H9 (cell line): Measurements from ENCODE around the gene WDFY1. TPM values are rescaled to one million over a fixed set of nuclear protein-coding genes. Genes with fewer than 3 reads are reported as not detected.
A peak's percentile ranks its signal among the peaks of the same experiment; 100 is the strongest.

Source experiments
- DNase-seq: peaks from one replicate; pipeline ENCODE4 v3.0.0-alpha.2; 2017
- H2AFZ ChIP-seq: one replicate; pipeline ENCODE4 v1.6.1; 2013; ENCODE audit warnings: mild to moderate bottlenecking, low read length, control low read depth, moderate library complexity
- H2AK5ac ChIP-seq: 2 replicates; pipeline ENCODE4 v1.6.1; 2013; ENCODE audit warnings: low read length, control low read depth, mixed read lengths; ENCODE audit not compliant: insufficient read length
- H2BK120ac ChIP-seq: one replicate; pipeline ENCODE4 v1.6.1; 2013; ENCODE audit warnings: low read depth, mild to moderate bottlenecking, low read length, control low read depth, inconsistent platforms; ENCODE audit not compliant: poor library complexity, severe bottlenecking
- H2BK12ac ChIP-seq: 2 replicates; pipeline ENCODE4 v1.6.1; 2013; ENCODE audit warnings: low read length, control low read depth, mixed read lengths, low read depth; ENCODE audit not compliant: insufficient read length
- H2BK15ac ChIP-seq: 2 replicates; pipeline ENCODE4 v1.6.1; 2013; ENCODE audit warnings: low read depth, low read length, control low read depth
- H2BK20ac ChIP-seq: one replicate; pipeline ENCODE4 v1.6.1; 2013; ENCODE audit warnings: low read depth, mild to moderate bottlenecking, low read length, control low read depth, inconsistent platforms; ENCODE audit not compliant: poor library complexity, severe bottlenecking
- H2BK5ac ChIP-seq: 2 replicates; pipeline ENCODE4 v1.6.1; 2013; ENCODE audit warnings: low read length, control low read depth, mixed read lengths; ENCODE audit not compliant: insufficient read length
- H3K14ac ChIP-seq: 2 replicates; pipeline ENCODE4 v1.6.1; 2013; ENCODE audit warnings: low read length, control low read depth; ENCODE audit not compliant: insufficient read depth
- H3K18ac ChIP-seq: 2 replicates; pipeline ENCODE4 v1.6.1; 2013; ENCODE audit warnings: low read depth, mild to moderate bottlenecking, mixed read lengths, low read length, control low read depth; ENCODE audit not compliant: insufficient read length
- H3K23ac ChIP-seq: 2 replicates; pipeline ENCODE4 v1.6.1; 2013; ENCODE audit warnings: low read length, control low read depth, mixed read lengths, low read depth; ENCODE audit not compliant: insufficient read length
- H3K23me2 ChIP-seq: 2 replicates; pipeline ENCODE4 v1.6.1; 2013; ENCODE audit warnings: low read depth, mild to moderate bottlenecking, mixed read lengths, low read length, control low read depth; ENCODE audit not compliant: insufficient read length, poor library complexity, severe bottlenecking
- H3K27ac ChIP-seq: 2 replicates; pipeline ENCODE4 v1.5.1; 2013; ENCODE audit warnings: low read length, control low read depth, mixed read lengths, low read depth; ENCODE audit not compliant: insufficient read length
- H3K27me3 ChIP-seq: 2 replicates; pipeline ENCODE4 v1.6.1; 2013; ENCODE audit warnings: low read length, control low read depth, inconsistent platforms; ENCODE audit not compliant: insufficient read depth
- H3K4ac ChIP-seq: 2 replicates; pipeline ENCODE4 v1.6.1; 2013; ENCODE audit warnings: low read depth, mild to moderate bottlenecking, control low read depth, inconsistent platforms, low read length, moderate library complexity
- H3K4me1 ChIP-seq: 2 replicates; pipeline ENCODE4 v1.6.1; 2013; ENCODE audit warnings: low read length, control low read depth, inconsistent platforms; ENCODE audit not compliant: insufficient read depth
- H3K4me2 ChIP-seq: 2 replicates; pipeline ENCODE4 v1.6.1; 2013; ENCODE audit warnings: low read length, control low read depth, mixed read lengths; ENCODE audit not compliant: insufficient read length, insufficient read depth
- H3K56ac ChIP-seq: 2 replicates; pipeline ENCODE4 v1.6.1; 2013; ENCODE audit warnings: low read depth, mild to moderate bottlenecking, mixed read lengths, low read length, control low read depth; ENCODE audit not compliant: insufficient read length
- H3K79me1 ChIP-seq: 2 replicates; pipeline ENCODE4 v1.6.1; 2013; ENCODE audit warnings: low read depth, mild to moderate bottlenecking, moderate library complexity, low read length, control low read depth, inconsistent platforms; ENCODE audit not compliant: insufficient read depth, poor library complexity, severe bottlenecking
- H3K79me2 ChIP-seq: 2 replicates; pipeline ENCODE4 v1.6.1; 2013; ENCODE audit warnings: low read length, control low read depth, inconsistent platforms; ENCODE audit not compliant: insufficient read depth
- H3K9ac ChIP-seq: 2 replicates; pipeline ENCODE4 v1.6.1; 2013; ENCODE audit warnings: low read length, control low read depth, mixed read lengths; ENCODE audit not compliant: insufficient read length; ENCODE audit errors: extremely low read depth
- H3K9me3 ChIP-seq: one replicate; pipeline ENCODE4 v1.6.1; 2013; ENCODE audit warnings: low read depth, low read length, inconsistent platforms; ENCODE audit not compliant: control insufficient read depth
- H3T11ph ChIP-seq: one replicate; pipeline ENCODE4 v1.6.1; 2013; ENCODE audit warnings: mild to moderate bottlenecking, low read length, control low read depth, inconsistent platforms
- H4K20me1 ChIP-seq: one replicate; pipeline ENCODE4 v1.6.1; 2013; ENCODE audit not compliant: control insufficient read depth, insufficient read length, insufficient read depth
- H4K5ac ChIP-seq: 2 replicates; pipeline ENCODE4 v1.6.1; 2013; ENCODE audit warnings: low read depth, mild to moderate bottlenecking, mixed read lengths, low read length, control low read depth; ENCODE audit not compliant: insufficient read length
- H4K8ac ChIP-seq: replicated peaks from 2 replicates; pipeline ENCODE4 v1.6.1; 2013; ENCODE audit warnings: low read length, control low read depth, mixed read lengths, low read depth; ENCODE audit not compliant: insufficient read length
- H4K91ac ChIP-seq: 2 replicates; pipeline ENCODE4 v1.6.1; 2013; ENCODE audit warnings: low read depth, mild to moderate bottlenecking, moderate library complexity, mixed read lengths, low read length, control low read depth; ENCODE audit not compliant: insufficient read length
- H3K27ac Mint-ChIP-seq, 3 experiments: 2 replicates in 2 of 3; 3 replicates in 1 of 3; pipeline ENCODE4 v1.8.0; 2020 to 2021; ENCODE audit warnings: mixed read lengths in 3 of 3, mild to moderate bottlenecking in 1 of 3, moderate library complexity in 1 of 3
- H3K27me3 Mint-ChIP-seq: 2 replicates; pipeline ENCODE4 v1.8.0; 2021; ENCODE audit warnings: low read depth, mild to moderate bottlenecking, moderate library complexity, mixed read lengths
- H3K36me3 Mint-ChIP-seq, 3 experiments: 2 replicates in 2 of 3; 3 replicates in 1 of 3; pipeline ENCODE4 v1.8.0; 2020 to 2021; ENCODE audit warnings: low read depth in 3 of 3, mixed read lengths in 3 of 3; ENCODE audit not compliant: insufficient read depth in 1 of 3
- H3K4me1 Mint-ChIP-seq, 2 experiments: 2 replicates each; pipeline ENCODE4 v1.8.0; 2020; ENCODE audit warnings: mixed read lengths in 2 of 2
- H3K4me3 Mint-ChIP-seq, 2 experiments: 2 replicates in 1 of 2; 3 replicates in 1 of 2; pipeline ENCODE4 v1.8.0; 2020 to 2021; ENCODE audit warnings: mild to moderate bottlenecking in 2 of 2, mixed read lengths in 2 of 2, moderate library complexity in 1 of 2
- H3K9me3 Mint-ChIP-seq, 2 experiments: 2 replicates in 1 of 2; 3 replicates in 1 of 2; pipeline ENCODE4 v1.8.0; 2020; ENCODE audit warnings: mild to moderate bottlenecking in 2 of 2, mixed read lengths in 2 of 2, moderate library complexity in 1 of 2
- WGBS: extraction: QIAGEN DNeasy Blood & Tissue Kit; methylation state at CpG from one replicate; pipeline ENCODE4 v1.1.7; 2013; ENCODE audit warnings: missing lambda C conversion rate, low lambda C conversion rate, mixed read lengths; ENCODE audit not compliant: insufficient read length; ENCODE audit errors: extremely low coverage; 5-methylcytosine and 5-hydroxymethylcytosine counted together
- total RNA-seq: library from RNA; stranded (reverse); gene quantifications from 2 replicates; pipeline ENCODE4 v1.2.1, GENCODE V29; 2021
- TF ChIP-seq, protein P1 (sequence below): fragments of 200-600 bp; sonication (generic); conservative IDR thresholded peaks from 3 replicates; pipeline ENCODE4 v1.8.0; 2021; ENCODE audit warnings: antibody characterized with exemption, mild to moderate bottlenecking

The WDFY1 gene
- total RNA-seq, 1 experiment from 2014 or later: 54.1 TPM

- peak overlapping the region; percentile 35 for H3K4me2 ChIP-seq
- TF ChIP-seq, protein P1, sequence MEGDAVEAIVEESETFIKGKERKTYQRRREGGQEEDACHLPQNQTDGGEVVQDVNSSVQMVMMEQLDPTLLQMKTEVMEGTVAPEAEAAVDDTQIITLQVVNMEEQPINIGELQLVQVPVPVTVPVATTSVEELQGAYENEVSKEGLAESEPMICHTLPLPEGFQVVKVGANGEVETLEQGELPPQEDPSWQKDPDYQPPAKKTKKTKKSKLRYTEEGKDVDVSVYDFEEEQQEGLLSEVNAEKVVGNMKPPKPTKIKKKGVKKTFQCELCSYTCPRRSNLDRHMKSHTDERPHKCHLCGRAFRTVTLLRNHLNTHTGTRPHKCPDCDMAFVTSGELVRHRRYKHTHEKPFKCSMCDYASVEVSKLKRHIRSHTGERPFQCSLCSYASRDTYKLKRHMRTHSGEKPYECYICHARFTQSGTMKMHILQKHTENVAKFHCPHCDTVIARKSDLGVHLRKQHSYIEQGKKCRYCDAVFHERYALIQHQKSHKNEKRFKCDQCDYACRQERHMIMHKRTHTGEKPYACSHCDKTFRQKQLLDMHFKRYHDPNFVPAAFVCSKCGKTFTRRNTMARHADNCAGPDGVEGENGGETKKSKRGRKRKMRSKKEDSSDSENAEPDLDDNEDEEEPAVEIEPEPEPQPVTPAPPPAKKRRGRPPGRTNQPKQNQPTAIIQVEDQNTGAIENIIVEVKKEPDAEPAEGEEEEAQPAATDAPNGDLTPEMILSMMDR: no peak
- no peak overlapping the region for H2AK5ac ChIP-seq
- no peak overlapping the region for H4K8ac ChIP-seq
- no peaks in the 10 kb centered on the region for H3K9me3 Mint-ChIP-seq
- H3K27me3 ChIP-seq: no peaks in the 10 kb centered on the region
- H3K79me1 ChIP-seq: peaks cover 10% of the 10 kb centered on the region
- peak overlapping the region; percentile 19 to 59; a peak in 4 of 5 replicates for H3K4me3 Mint-ChIP-seq
- H3K27ac ChIP-seq: peak overlapping the region; percentile 37
- peak overlapping the region; percentile 47 to 97 (median 69); a peak in 3 of 7 replicates for H3K27ac Mint-ChIP-seq
- H3K56ac ChIP-seq: no peak overlapping the region
- no peak overlapping the region for H2BK12ac ChIP-seq
- no peaks in the 10 kb centered on the region for H3K23me2 ChIP-seq
- no peak overlapping the region for H2BK120ac ChIP-seq
- no peak overlapping the region for H3T11ph ChIP-seq
- no peak overlapping the region for H3K18ac ChIP-seq
- H3K9me3 ChIP-seq: no peaks in the 10 kb centered on the region
- H4K20me1 ChIP-seq: no peaks in the 10 kb centered on the region
- peaks cover 8 to 15% (median 8%) of the 10 kb centered on the region in 3 experiments; a peak in 6 of 7 replicates for H3K36me3 Mint-ChIP-seq
- no peak overlapping the region for H2BK5ac ChIP-seq
- no peak overlapping the region for H3K14ac ChIP-seq
- H3K4me1 ChIP-seq: peaks cover 29% of the 10 kb centered on the region
- WGBS: no CpG with 5 or more reads among the region's 1 CpG
- H3K4ac ChIP-seq: no peak overlapping the region
- H3K23ac ChIP-seq: no peak overlapping the region
- no peak overlapping the region for H2AFZ ChIP-seq
- no peaks in the 10 kb centered on the region for H3K27me3 Mint-ChIP-seq
- H3K79me2 ChIP-seq: peaks cover 46% of the 10 kb centered on the region; the same call in 1 of the 2 replicates
- H3K4me1 Mint-ChIP-seq: peaks cover 55 to 63% of the 10 kb centered on the region in 2 experiments
- no peak overlapping the region for H4K5ac ChIP-seq
- no peak overlapping the region for H4K91ac ChIP-seq
- H3K9ac ChIP-seq: no peak overlapping the region
- H2BK15ac ChIP-seq: no peak overlapping the region
- no peak for DNase-seq
- H2BK20ac ChIP-seq: no peak overlapping the region
Observed at GRCh38 chr2:223937535-223937934, 7.6 kb downstream of the WDFY1 start.
